ENCODE data around the gene FAM32A. TPM values are rescaled to one million over a fixed set of nuclear protein-coding genes. Genes with fewer than 3 reads are reported as not detected.

FAM32A gene
- 64.6 and 102 TPM in 2 replicates for total RNA-seq

DNA sequence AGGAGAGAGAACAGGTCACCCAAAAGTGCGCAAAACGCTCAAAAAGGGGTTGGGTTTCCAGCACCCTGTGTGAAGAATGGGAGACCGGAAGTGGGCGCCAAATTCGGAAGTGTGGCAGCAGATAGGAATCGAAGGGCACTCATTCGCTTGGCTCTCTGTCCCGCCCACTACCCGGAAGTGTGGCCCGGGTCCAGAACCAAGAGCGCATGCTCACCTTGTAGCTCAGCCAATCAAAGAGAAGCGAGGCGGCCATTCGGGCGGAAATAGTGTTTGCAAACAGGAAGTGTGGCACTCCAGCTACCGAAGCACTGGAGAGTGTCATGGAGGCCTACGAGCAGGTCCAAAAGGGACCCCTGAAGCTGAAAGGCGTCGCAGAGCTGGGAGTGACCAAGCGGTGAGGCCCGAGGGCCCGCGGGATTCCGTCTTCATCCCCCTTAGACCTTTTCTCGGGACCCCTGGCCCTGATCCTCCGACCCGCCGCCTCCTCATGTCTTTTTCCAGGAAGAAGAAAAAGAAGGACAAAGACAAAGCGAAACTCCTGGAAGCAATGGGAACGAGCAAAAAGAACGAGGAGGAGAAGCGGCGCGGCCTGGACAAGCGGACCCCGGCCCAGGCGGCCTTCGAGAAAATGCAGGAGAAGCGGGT is at the start of gene FAM32A:
FAM32A (plus strand) TSS at position 288 of the 645 bp plus-strand sequence; CDS start at position 321, 33 bp downstream.

GRCh38 chr19:16143399-16144215 is 41.6 kb upstream of the FAM32A start, which contains the start of gene HSH2D:
Gene HSH2D (plus strand): TSS chr19:16143685. CDS start chr19:16148751, 5,066 bp downstream.

GRCh38 chr19:16197622-16198369 is 12.6 kb downstream of the FAM32A start, which contains the start of gene AP1M1:
Gene AP1M1 (plus strand): TSS chr19:16197911. CDS start chr19:16198027, 116 bp downstream.

Other genes with a start within 250 kb of the FAM32A start
- not detected in 2 replicates for gene OR10H4, start 236.4 kb upstream of the FAM32A start, total RNA-seq
- gene TPM4, start 108.9 kb upstream of the FAM32A start, total RNA-seq: 480 and 584 TPM in 2 replicates
- 67.3 and 91.3 TPM in 2 replicates for gene RAB8A, start 73.5 kb upstream of the FAM32A start, total RNA-seq
- 0.34 and 0.43 TPM in 2 replicates for gene HSH2D, start 41.7 kb upstream of the FAM32A start, total RNA-seq
- gene CIB3, start 11.9 kb upstream of the FAM32A start, total RNA-seq: not detected in 2 replicates
- 23.9 and 54.2 TPM in 2 replicates for gene AP1M1, start 12.5 kb downstream of the FAM32A start, total RNA-seq
- 0.28 and 0.68 TPM in 2 replicates for gene KLF2, start 139.4 kb downstream of the FAM32A start, total RNA-seq

Measured in nasal cavity respiratory epithelium epithelial cell of viscerocranial mucosa (primary cell).